SK-N-SH treated with all-trans-retinoic acid at 6 μM for 48 hours (cell line): ENCODE data around the gene P2RY10.

Experiments used
- ATAC-seq: fragments of 200-7000 bp; cut with Tn5 transposase; 3 replicates; pipeline ENCODE4 v1.9.1; 2020; ENCODE audit warnings: mild to moderate bottlenecking, moderate library complexity
- ARNTL ChIP-seq: fragments of 450-650 bp; formaldehyde crosslinking; IDR thresholded peaks from 2 replicates; pipeline ENCODE4 v1.5.0; 2020; ENCODE audit warnings: low read depth, mild to moderate bottlenecking, moderate library complexity, borderline replicate concordance
- CREB5 ChIP-seq: fragments of 250-450 bp; sonication (Bioruptor Pico); IDR thresholded peaks from 2 replicates; pipeline ENCODE4 v1.5.1; 2020; ENCODE audit warnings: low read depth, mild to moderate bottlenecking, moderate library complexity
- CSDC2 ChIP-seq: fragments of 250-450 bp; sonication (Bioruptor Pico); IDR thresholded peaks from 2 replicates; pipeline ENCODE4 v1.5.0; 2020; ENCODE audit warnings: mild to moderate bottlenecking, moderate library complexity
- ESRRG ChIP-seq: fragments of 250-450 bp; sonication (Bioruptor Pico); IDR thresholded peaks from 2 replicates; pipeline ENCODE4 v1.6.1; 2021; ENCODE audit warnings: mild to moderate bottlenecking
- GLIS3 ChIP-seq: fragments of 250-450 bp; sonication (Bioruptor Pico); IDR thresholded peaks from 2 replicates; pipeline ENCODE4 v1.5.0; 2020; ENCODE audit warnings: mild to moderate bottlenecking, moderate library complexity
- ISL1 ChIP-seq: fragments of 250-450 bp; sonication (Bioruptor Pico); IDR thresholded peaks from 2 replicates; pipeline ENCODE4 v2.1.2; 2022; ENCODE audit warnings: mild to moderate bottlenecking, moderate library complexity
- OSR1 ChIP-seq: fragments of 250-450 bp; sonication (Bioruptor Pico); IDR thresholded peaks from 2 replicates; pipeline ENCODE4 v1.8.0; 2022; ENCODE audit warnings: moderate library complexity, mild to moderate bottlenecking, inconsistent platforms
- PATZ1 ChIP-seq: fragments of 250-450 bp; sonication (Bioruptor Pico); IDR thresholded peaks from 2 replicates; pipeline ENCODE4 v1.8.0; 2020; ENCODE audit warnings: mild to moderate bottlenecking, moderate library complexity, borderline replicate concordance
- POU6F1 ChIP-seq: fragments of 250-450 bp; sonication (Bioruptor Pico); IDR thresholded peaks from 2 replicates; pipeline ENCODE4 v1.8.0; 2021; ENCODE audit warnings: low read depth, mild to moderate bottlenecking, moderate library complexity, borderline replicate concordance
- RARB ChIP-seq: fragments of 250-450 bp; sonication (Bioruptor Pico); IDR thresholded peaks from 2 replicates; pipeline ENCODE4 v1.8.0; 2021; ENCODE audit warnings: mild to moderate bottlenecking, moderate library complexity
- SNAI2 ChIP-seq: fragments of 250-450 bp; sonication (Bioruptor Pico); IDR thresholded peaks from 2 replicates; pipeline ENCODE4 v1.5.0; 2020; ENCODE audit warnings: mild to moderate bottlenecking, moderate library complexity
- TCF4 ChIP-seq: fragments of 250-450 bp; sonication (Bioruptor Pico); IDR thresholded peaks from 2 replicates; pipeline ENCODE4 v1.8.0; 2021; ENCODE audit warnings: mild to moderate bottlenecking, moderate library complexity, borderline replicate concordance
- TOX ChIP-seq: fragments of 250-450 bp; sonication (Bioruptor Pico); IDR thresholded peaks from 2 replicates; pipeline ENCODE4 v1.8.0; 2021; ENCODE audit warnings: mild to moderate bottlenecking, moderate library complexity, borderline replicate concordance
- TSHZ2 ChIP-seq: fragments of 250-450 bp; sonication (Bioruptor Pico); IDR thresholded peaks from 2 replicates; pipeline ENCODE4 v1.5.0; 2020; ENCODE audit warnings: mild to moderate bottlenecking, moderate library complexity
- ZC3H10 ChIP-seq: fragments of 250-450 bp; sonication (Bioruptor Pico); IDR thresholded peaks from 2 replicates; pipeline ENCODE4 v1.5.1; 2021; ENCODE audit warnings: mild to moderate bottlenecking, moderate library complexity
- ZFP3 ChIP-seq: fragments of 250-450 bp; sonication (Bioruptor Pico); IDR thresholded peaks from 2 replicates; pipeline ENCODE4 v1.5.0; 2020; ENCODE audit warnings: mild to moderate bottlenecking, moderate library complexity
- ZFP30 ChIP-seq: fragments of 450-650 bp; formaldehyde crosslinking; IDR thresholded peaks from 2 replicates; pipeline ENCODE4 v1.5.0; 2022; ENCODE audit warnings: mild to moderate bottlenecking, moderate library complexity
- ZNF565 ChIP-seq: fragments of 450-650 bp; formaldehyde crosslinking; conservative IDR thresholded peaks from 2 replicates; pipeline ENCODE4 v1.5.0; 2020; ENCODE audit warnings: low read depth, mild to moderate bottlenecking, moderate library complexity
- ZNF70 ChIP-seq: fragments of 450-650 bp; formaldehyde crosslinking; IDR thresholded peaks from 2 replicates; pipeline ENCODE4 v1.5.0; 2020; ENCODE audit warnings: mild to moderate bottlenecking, moderate library complexity

The P2RY10 gene

GRCh38 chrX:78934866-78935265, 10.3 kb upstream of the P2RY10 start:
- no peak for ATAC-seq
- TF ChIP-seq TCF4 (CRISPR knock-in tag) = no peak
- no peak for TF ChIP-seq ARNTL
- no peak for TF ChIP-seq OSR1 (CRISPR knock-in tag)
- no peak for TF ChIP-seq PATZ1
- TF ChIP-seq TSHZ2 (CRISPR knock-in tag) = no peak
- no peak for TF ChIP-seq ZNF70 (CRISPR knock-in tag)
- no peak for TF ChIP-seq ZNF565 (CRISPR knock-in tag)
- no peak for TF ChIP-seq ZFP3
- TF ChIP-seq ISL1 (CRISPR knock-in tag) = no peak
- TF ChIP-seq ZC3H10 (CRISPR knock-in tag) = no peak
- no peak for TF ChIP-seq GLIS3 (CRISPR knock-in tag)
- TF ChIP-seq RARB = no peak
- no peak for TF ChIP-seq TOX (CRISPR knock-in tag)
- no peak for TF ChIP-seq ESRRG (CRISPR knock-in tag)
- TF ChIP-seq CREB5 (CRISPR knock-in tag) = no peak
- TF ChIP-seq POU6F1 (CRISPR knock-in tag) = no peak
- no peak for TF ChIP-seq SNAI2 (CRISPR knock-in tag)
- no peak for TF ChIP-seq CSDC2
- TF ChIP-seq ZFP30 = no peak

GRCh38 chrX:78944351-78944750, 840 bp upstream of the P2RY10 start:
- no peak for TF ChIP-seq OSR1 (CRISPR knock-in tag)
- TF ChIP-seq TSHZ2 (CRISPR knock-in tag) = no peak
- no peak for TF ChIP-seq CREB5 (CRISPR knock-in tag)
- no peak for TF ChIP-seq ZNF565 (CRISPR knock-in tag)
- no peak for TF ChIP-seq POU6F1 (CRISPR knock-in tag)
- TF ChIP-seq ESRRG (CRISPR knock-in tag) = no peak
- TF ChIP-seq SNAI2 (CRISPR knock-in tag) = no peak
- TF ChIP-seq ISL1 (CRISPR knock-in tag) = no peak
- no peak for ATAC-seq
